Naive thymus-derived CD4-positive, alpha-beta T cell (primary cell): ENCODE results near the gene KSR1. TPM values are rescaled to one million over a fixed set of nuclear protein-coding genes. Genes with fewer than 3 reads are reported as not detected.

Experiments used
- ATAC-seq: fragments of 150-1000 bp; cut with Tn5 transposase; 2 replicates; pipeline ENCODE4 v1.10.0; 2021; ENCODE audit warnings: mild to moderate bottlenecking, moderate library complexity
- CTCF ChIA-PET: fragments of 350-600 bp; sonication (Branson Sonifier 250); formaldehyde crosslinking; loops from one replicate; lab custom pipeline; 2021; ENCODE audit warnings: antibody characterized with exemption; lab: Charles Lee
- POLR2A ChIA-PET: fragments of 350-600 bp; sonication (Branson Sonifier 250); formaldehyde crosslinking; loops from one replicate; lab custom pipeline; 2021; ENCODE audit warnings: antibody characterized with exemption, inconsistent platforms; lab: Charles Lee
- DNase-seq, 9 donors: peaks; one replicate each; pipeline versions ENCODE4 v3.0.0 to v3.0.0-alpha.2; 2020 to 2022; ENCODE audit warnings: mixed read lengths in 1 of 9
- H3K27ac ChIP-seq: one replicate; pipeline ENCODE4 v1.7.0; 2013; ENCODE audit warnings: mild to moderate bottlenecking, low read depth, low read length, moderate library complexity
- H3K27me3 ChIP-seq, 2 donors: one replicate each; pipeline ENCODE4 v1.7.0; 2013; ENCODE audit warnings: low read length in 2 of 2, mild to moderate bottlenecking in 2 of 2, moderate library complexity in 2 of 2; ENCODE audit not compliant: control insufficient read depth in 2 of 2, insufficient read depth in 2 of 2
- H3K36me3 ChIP-seq, 3 experiments: 1 replicate in 2 of 3; 2 replicates in 1 of 3; pipeline ENCODE4 v1.7.0; 2013; ENCODE audit warnings: low read length in 3 of 3, mild to moderate bottlenecking in 3 of 3, moderate library complexity in 1 of 3; ENCODE audit not compliant: insufficient read depth in 3 of 3, control insufficient read depth in 2 of 3
- H3K4me1 ChIP-seq, 2 donors: one replicate each; pipeline ENCODE4 v1.7.0; 2013; ENCODE audit warnings: low read length in 2 of 2, mild to moderate bottlenecking in 2 of 2, moderate library complexity in 1 of 2; ENCODE audit not compliant: control insufficient read depth in 2 of 2, insufficient read depth in 2 of 2
- H3K4me3 ChIP-seq: 2 replicates; pipeline ENCODE4 v1.7.0; 2013; ENCODE audit warnings: mild to moderate bottlenecking, low read length
- H3K9me3 ChIP-seq, 3 experiments: 1 replicate in 2 of 3; 2 replicates in 1 of 3; pipeline ENCODE4 v1.7.0; 2013; ENCODE audit warnings: low read length in 3 of 3; ENCODE audit not compliant: control insufficient read depth in 2 of 3
- H3K27ac Mint-ChIP-seq, 9 donors: one replicate each; pipeline ENCODE4 v1.8.0; 2020 to 2022; ENCODE audit warnings: mixed read lengths in 9 of 9, mild to moderate bottlenecking in 8 of 9, moderate library complexity in 5 of 9, inconsistent platforms in 2 of 9
- H3K27me3 Mint-ChIP-seq, 5 donors: one replicate each; pipeline ENCODE4 v1.8.0; 2021 to 2022; ENCODE audit warnings: mixed read lengths in 5 of 5, mild to moderate bottlenecking in 1 of 5
- H3K36me3 Mint-ChIP-seq, 5 donors: one replicate each; pipeline ENCODE4 v1.8.0; 2020 to 2022; ENCODE audit warnings: mixed read lengths in 5 of 5, mild to moderate bottlenecking in 3 of 5, inconsistent platforms in 1 of 5
- H3K4me1 Mint-ChIP-seq, 7 donors: one replicate each; pipeline ENCODE4 v1.8.0; 2020 to 2022; ENCODE audit warnings: mixed read lengths in 7 of 7, mild to moderate bottlenecking in 3 of 7, inconsistent platforms in 1 of 7
- H3K4me3 Mint-ChIP-seq, 10 donors: one replicate each; pipeline ENCODE4 v1.8.0; 2020 to 2022; ENCODE audit warnings: mild to moderate bottlenecking in 10 of 10, mixed read lengths in 10 of 10, moderate library complexity in 6 of 10, inconsistent platforms in 2 of 10
- H3K9me3 Mint-ChIP-seq, 11 donors: one replicate each; pipeline ENCODE4 v1.8.0; 2020 to 2022; ENCODE audit warnings: mixed read lengths in 11 of 11, mild to moderate bottlenecking in 4 of 11, inconsistent platforms in 1 of 11, moderate library complexity in 1 of 11
- intact Hi-C, 2 donors: fragments of 100-400 bp; cut with micrococcal nuclease; formaldehyde crosslinking; loops; one replicate each; pipeline ENCODE4 v1.15.1; 2023
- polyA plus RNA-seq, 2 donors: library from polyadenylated mRNA; unstranded; fragments of 300-500 nt; fragmentation: Illumina TruSeq; gene quantifications; one replicate each; pipeline ENCODE4 v1.2.3, GENCODE V29; 2021
- total RNA-seq, 6 experiments: library from RNA in 5 of 6; stranded (reverse) in 5 of 6; gene quantifications; 1 replicate in 5 of 6; 2 replicates in 1 of 6; pipeline ENCODE4 v1.2.3 and lab custom pipeline; 2021 to 2026

Gene KSR1
- total and polyA plus RNA-seq, 7 experiments from 2014 or later, result 0.52 to 96.4 (median 23.3) TPM

DNA sequence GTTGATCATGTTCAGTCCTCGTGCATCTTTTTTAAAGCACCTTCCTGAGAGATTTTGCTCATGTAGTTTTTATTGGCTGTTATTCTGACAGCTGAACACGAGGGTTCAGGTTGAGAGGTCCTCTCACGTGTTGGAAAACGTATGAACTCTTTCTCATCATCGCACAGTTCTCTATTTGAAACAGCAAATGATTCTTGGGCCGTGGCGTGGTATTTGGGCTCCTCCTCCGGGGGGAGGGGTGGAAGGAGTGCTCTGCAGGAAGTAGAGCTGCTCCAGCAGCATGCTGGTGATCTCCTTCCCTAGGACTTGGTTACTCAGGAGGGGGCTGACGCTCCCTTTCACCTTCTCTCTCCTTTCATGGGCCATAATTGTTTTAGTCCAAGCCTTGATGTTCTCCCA lies 70.4 kb downstream of the KSR1 start:
- no peaks in the 10 kb centered on the region for H3K9me3 ChIP-seq
- H3K4me1 ChIP-seq, result no peaks in the 10 kb centered on the region
- H3K4me3 ChIP-seq, result no peak overlapping the region
- no peaks in the 10 kb centered on the region for H3K9me3 Mint-ChIP-seq
- no peaks in the 10 kb centered on the region for H3K36me3 ChIP-seq
- intact Hi-C loops, result loop anchor here in 1 of 2 donors (1.0 to 2.0 kb wide), 2 partner anchors 52 to 72 kb away; no protein-coding TSS in a partner anchor
- DNase-seq (peak in 3 of 9 donors; percentile 4 to 60 (median 8)), ATAC-seq (peak; percentile 79)
- ChIA-PET POLR2A (no interaction called here), CTCF (no interaction called here)
- H3K27me3 Mint-ChIP-seq, result no peaks in the 10 kb centered on the region
- peak overlapping the region in 4 of 9 donors; percentile 12 to 74 (median 40) for H3K27ac Mint-ChIP-seq
- no peak overlapping the region for H3K27ac ChIP-seq
- peaks cover 13 to 92% (median 31%) of the 10 kb centered on the region in 7 donors for H3K4me1 Mint-ChIP-seq
- peak overlapping the region in 7 of 10 donors; percentile 22 to 74 (median 43) for H3K4me3 Mint-ChIP-seq
- no peaks in the 10 kb centered on the region for H3K27me3 ChIP-seq
- peaks cover 0 to 8% (median 0%) of the 10 kb centered on the region in 5 donors for H3K36me3 Mint-ChIP-seq

DNA sequence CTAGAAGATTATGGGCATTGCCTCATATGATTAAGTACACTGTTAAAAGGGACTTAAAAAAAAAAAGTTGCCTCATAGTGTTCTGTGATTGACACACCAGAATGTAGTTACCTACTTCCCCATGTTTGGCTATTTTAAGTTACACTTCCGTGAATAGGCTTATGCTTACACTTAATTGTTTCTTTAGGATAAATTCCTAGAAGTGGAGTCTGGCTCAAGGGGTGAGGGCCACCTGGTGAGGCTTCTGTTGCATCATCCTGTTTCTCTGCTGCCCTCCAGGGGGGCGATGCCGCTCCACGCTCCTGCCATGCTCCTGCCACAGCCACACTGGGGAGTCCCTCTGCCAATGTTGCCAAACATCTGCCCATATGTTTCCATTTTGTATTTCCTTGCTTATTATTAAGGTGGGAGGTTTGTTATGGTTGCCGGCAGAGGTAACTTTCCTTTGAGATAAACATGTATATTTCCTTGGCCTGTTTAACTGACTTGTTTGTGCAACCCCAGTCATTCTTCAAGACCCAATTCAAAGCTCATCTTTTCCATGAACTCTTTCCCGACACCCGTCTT lies 73.1 kb downstream of the KSR1 start:
- no peak overlapping the region for H3K27ac ChIP-seq
- intact Hi-C loops, result loop anchor here in 1 of 2 donors (2.0 kb wide), 1 partner anchor 15 kb away; no protein-coding TSS in a partner anchor
- no peaks in the 10 kb centered on the region for H3K36me3 ChIP-seq
- Mint-ChIP-seq H3K4me3 (peak overlapping the region in 1 of 10 donors; percentile 29), H3K9me3 (no peaks in the 10 kb centered on the region), H3K27ac (peak overlapping the region in 1 of 9 donors; percentile 66), H3K36me3 (peaks cover 0 to 5% (median 0%) of the 10 kb centered on the region in 5 donors), H3K27me3 (no peaks in the 10 kb centered on the region), H3K4me1 (peaks cover 13 to 84% (median 25%) of the 10 kb centered on the region in 7 donors)
- H3K9me3 ChIP-seq, result no peaks in the 10 kb centered on the region
- no peaks in the 10 kb centered on the region for H3K27me3 ChIP-seq
- ATAC-seq (peak; percentile 37), DNase-seq (no peak)
- no peak overlapping the region for H3K4me3 ChIP-seq
- no peaks in the 10 kb centered on the region for H3K4me1 ChIP-seq
- POLR2A ChIA-PET, result no interaction called here
- CTCF ChIA-PET, result no interaction called here

DNA sequence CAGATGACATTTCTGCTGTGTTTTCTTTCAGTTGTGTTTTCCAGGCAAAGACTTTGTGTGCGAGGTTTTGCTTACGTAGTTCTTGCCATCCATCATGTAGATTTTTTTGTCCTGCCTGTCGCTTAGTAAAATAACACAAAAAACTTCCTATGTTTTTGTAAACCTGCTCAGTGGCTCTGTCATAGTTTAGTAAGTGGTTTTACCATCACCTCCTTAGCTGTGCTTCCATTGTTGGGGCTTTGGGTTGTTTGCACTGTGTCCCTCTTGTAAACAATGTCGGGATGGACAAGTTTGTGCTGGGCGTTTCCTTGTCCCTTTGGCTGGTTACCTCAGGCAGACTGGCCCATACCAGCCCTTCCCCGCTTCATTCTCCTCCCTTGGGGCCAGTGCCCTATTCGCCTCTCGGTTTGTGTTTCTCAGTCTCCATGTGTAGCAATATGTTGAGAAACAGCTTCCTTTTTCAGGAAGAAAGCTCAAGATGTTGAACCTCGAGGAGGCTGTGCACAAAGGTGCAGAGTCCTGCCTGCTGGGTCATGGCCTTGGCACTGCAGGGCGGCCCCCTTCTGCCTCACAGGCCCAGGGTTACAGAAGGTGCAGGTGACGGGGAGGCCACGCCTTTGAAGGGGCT lies 74.6 kb downstream of the KSR1 start:
- no peaks in the 10 kb centered on the region for H3K9me3 ChIP-seq
- ChIA-PET POLR2A (no interaction called here), CTCF (no interaction called here)
- H3K4me1 ChIP-seq, result no peaks in the 10 kb centered on the region
- ATAC-seq (peak; percentile 50), DNase-seq (no peak)
- Mint-ChIP-seq H3K4me1 (peaks cover 11 to 81% (median 18%) of the 10 kb centered on the region in 7 donors), H3K9me3 (no peaks in the 10 kb centered on the region), H3K27me3 (no peaks in the 10 kb centered on the region), H3K36me3 (peaks cover 0 to 5% (median 0%) of the 10 kb centered on the region in 5 donors), H3K27ac (peak overlapping the region in 1 of 9 donors; percentile 83), H3K4me3 (peak overlapping the region in 1 of 10 donors; percentile 29)
- H3K4me3 ChIP-seq, result no peak overlapping the region
- H3K27me3 ChIP-seq, result no peaks in the 10 kb centered on the region
- H3K36me3 ChIP-seq, result no peaks in the 10 kb centered on the region
- H3K27ac ChIP-seq, result no peak overlapping the region
- intact Hi-C loops, result no loop called here

DNA sequence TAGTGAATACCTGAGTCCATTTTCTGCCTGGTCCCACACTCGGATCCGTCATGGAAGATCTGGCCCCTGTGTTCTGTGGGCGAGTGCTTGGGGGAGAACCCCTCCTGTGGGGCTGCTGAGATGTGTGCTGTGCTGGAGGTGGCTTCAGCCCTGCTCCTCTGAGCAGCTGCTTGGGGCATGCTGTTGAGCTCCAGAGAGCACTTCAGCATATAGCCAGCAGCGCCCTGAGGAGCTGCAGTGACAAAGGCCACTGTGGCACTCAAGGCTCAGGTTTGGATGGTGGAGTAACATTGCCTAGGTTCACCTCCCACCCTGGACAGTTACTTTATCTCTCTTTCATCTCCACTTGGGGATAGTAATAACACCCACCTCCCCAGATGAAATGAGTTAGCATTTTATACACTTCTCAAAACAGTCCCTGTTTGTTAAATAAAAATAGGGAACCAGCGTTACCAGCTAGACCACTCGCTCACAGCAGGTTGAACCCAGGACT lies 75.3 kb downstream of the KSR1 start:
- peak overlapping the region in 1 of 10 donors; percentile 40 for H3K4me3 Mint-ChIP-seq
- no peaks in the 10 kb centered on the region for H3K9me3 Mint-ChIP-seq
- ATAC-seq (no peak), DNase-seq (no peak)
- Histone ChIP-seq H3K36me3 (no peaks in the 10 kb centered on the region), H3K27me3 (no peaks in the 10 kb centered on the region), H3K9me3 (no peaks in the 10 kb centered on the region), H3K27ac (no peak overlapping the region), H3K4me3 (no peak overlapping the region), H3K4me1 (no peaks in the 10 kb centered on the region)
- intact Hi-C loops, result no loop called here
- peak overlapping the region in 1 of 9 donors; percentile 83 for H3K27ac Mint-ChIP-seq
- peaks cover 5 to 78% (median 11%) of the 10 kb centered on the region in 7 donors for H3K4me1 Mint-ChIP-seq
- H3K27me3 Mint-ChIP-seq, result no peaks in the 10 kb centered on the region
- ChIA-PET CTCF (no interaction called here), POLR2A (no interaction called here)
- peaks cover 0 to 5% (median 0%) of the 10 kb centered on the region in 5 donors for H3K36me3 Mint-ChIP-seq

DNA sequence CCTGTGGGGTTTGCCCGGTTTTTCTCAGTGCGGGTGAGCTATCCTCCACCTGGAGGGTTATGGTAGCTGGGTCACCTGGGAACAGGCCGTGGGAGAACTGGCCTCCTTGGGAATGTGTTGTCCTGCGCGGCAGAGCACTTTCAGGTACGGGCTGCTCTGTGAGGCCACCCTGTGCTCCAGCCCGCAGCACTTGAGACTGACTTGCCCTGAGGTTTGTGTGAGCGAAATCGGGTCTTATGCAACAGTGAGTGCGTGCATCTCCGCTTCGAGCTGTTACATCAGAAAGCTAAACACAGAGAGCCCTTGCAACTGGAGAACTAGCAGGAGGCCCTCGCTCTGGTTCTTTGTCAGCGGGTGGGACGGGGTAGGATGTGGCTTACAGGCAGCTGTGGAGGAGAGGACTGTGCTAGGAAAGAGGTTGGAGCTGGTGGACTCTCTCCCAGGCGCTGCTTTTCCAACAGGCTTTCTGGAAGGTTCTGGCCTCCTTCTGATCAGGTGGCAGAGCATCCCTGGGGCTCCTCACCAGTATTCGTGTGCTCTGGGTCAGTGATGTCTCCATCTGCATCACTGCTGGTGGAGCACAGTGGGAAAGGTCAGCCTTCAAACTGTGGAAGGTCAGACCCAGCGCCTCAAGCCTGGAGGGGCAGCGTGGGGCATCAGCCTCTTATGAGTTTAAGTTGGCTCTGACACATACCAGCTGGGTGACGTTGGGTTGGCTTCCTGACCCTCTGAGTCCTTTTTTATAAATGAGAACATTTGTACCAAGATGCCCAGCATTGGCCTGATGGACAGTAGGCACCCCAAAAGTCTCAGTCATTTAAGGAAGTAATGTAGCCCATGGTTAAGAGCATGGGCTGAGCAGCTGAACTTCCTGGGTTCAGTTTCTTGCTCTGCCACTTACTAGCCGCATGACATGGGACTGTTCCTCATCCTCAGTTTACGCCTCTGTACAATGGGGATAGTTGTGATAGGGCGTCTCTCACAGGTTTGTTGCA lies 76.3 kb downstream of the KSR1 start:
- POLR2A ChIA-PET, result no interaction called here
- no peak overlapping the region for H3K27ac ChIP-seq
- Mint-ChIP-seq H3K4me3 (no peak overlapping the region), H3K27me3 (no peaks in the 10 kb centered on the region), H3K27ac (peak overlapping the region in 1 of 9 donors; percentile 69), H3K36me3 (peaks cover 0 to 5% (median 0%) of the 10 kb centered on the region in 5 donors), H3K9me3 (no peaks in the 10 kb centered on the region), H3K4me1 (peaks cover 0 to 74% (median 6%) of the 10 kb centered on the region in 7 donors)
- H3K4me3 ChIP-seq, result no peak overlapping the region
- H3K27me3 ChIP-seq, result no peaks in the 10 kb centered on the region
- intact Hi-C loops, result no loop called here
- ATAC-seq (peak; percentile 67), DNase-seq (no peak)
- CTCF ChIA-PET, result no interaction called here
- H3K4me1 ChIP-seq, result no peaks in the 10 kb centered on the region
- no peaks in the 10 kb centered on the region for H3K36me3 ChIP-seq
- no peaks in the 10 kb centered on the region for H3K9me3 ChIP-seq
